Neural cell (in vitro differentiated cells): Measurements from ENCODE around the gene ECT2L. TPM values are rescaled to one million over a fixed set of nuclear protein-coding genes. Genes with fewer than 3 reads are reported as not detected.
A peak's percentile ranks its signal among the peaks of the same experiment; 100 is the strongest.

ENCODE experiments used
- H2AFZ ChIP-seq: fragments of 200-600, 300-800 bp; sonication (generic), shearing (Covaris generic); 2 replicates; pipeline ENCODE4 v1.6.0; 2014; ENCODE audit warnings: low read depth, mild to moderate bottlenecking, antibody characterized with exemption, low read length, moderate library complexity
- H3F3A ChIP-seq: fragments of 200-600 bp; shearing (Covaris generic); 2 replicates; pipeline ENCODE4 v1.6.1; 2016; ENCODE audit warnings: mild to moderate bottlenecking, moderate library complexity, mixed read lengths, antibody characterized with exemption, low read length; ENCODE audit not compliant: insufficient read depth, poor library complexity, severe bottlenecking
- H3K27ac ChIP-seq: fragments of 200-600, 300-800 bp; sonication (generic), shearing (Covaris generic); 2 replicates; pipeline ENCODE4 v1.5.1; 2014; ENCODE audit warnings: mild to moderate bottlenecking, low read length, moderate library complexity
- H3K27me3 ChIP-seq: fragments of 300-800, 200-600 bp; sonication (generic), shearing (Covaris generic); 2 replicates; pipeline ENCODE4 v1.6.0; 2014; ENCODE audit warnings: mild to moderate bottlenecking, low read depth, low read length, moderate library complexity; ENCODE audit not compliant: insufficient read depth
- H3K36me3 ChIP-seq: fragments of 300-800, 200-600 bp; sonication (generic), shearing (Covaris generic); 2 replicates; pipeline ENCODE4 v1.5.1; 2014; ENCODE audit warnings: mild to moderate bottlenecking, antibody characterized with exemption, low read length, moderate library complexity; ENCODE audit not compliant: insufficient read depth
- H3K4me2 ChIP-seq: fragments of 300-800, 200-600 bp; sonication (generic), shearing (Covaris generic); 2 replicates; pipeline ENCODE4 v1.6.0; 2014; ENCODE audit warnings: mild to moderate bottlenecking, low read length
- H3K4me3 ChIP-seq: fragments of 300-800, 200-600 bp; sonication (generic), shearing (Covaris generic); 2 replicates; pipeline ENCODE4 v1.5.1; 2014; ENCODE audit warnings: mild to moderate bottlenecking, low read length, moderate library complexity
- H3K79me2 ChIP-seq: fragments of 200-600 bp; shearing (Covaris generic); replicated peaks from 2 replicates; pipeline ENCODE4 v1.6.0; 2014; ENCODE audit warnings: mild to moderate bottlenecking, low read length, moderate library complexity; ENCODE audit not compliant: insufficient read depth
- H3K9ac ChIP-seq: fragments of 300-800, 200-600 bp; sonication (generic), shearing (Covaris generic); 2 replicates; pipeline ENCODE4 v1.6.1; 2016; ENCODE audit warnings: mild to moderate bottlenecking, low read length, mixed read lengths
- H3K9me2 ChIP-seq: fragments of 200-600 bp; shearing (Covaris generic); 2 replicates; pipeline ENCODE4 v1.6.1; 2016; ENCODE audit warnings: mild to moderate bottlenecking, low read length, mixed read lengths; ENCODE audit not compliant: insufficient read depth
- H3K9me3 ChIP-seq: fragments of 200-600, 300-800 bp; sonication (generic), shearing (Covaris generic); 2 replicates; pipeline ENCODE4 v1.6.1; 2016; ENCODE audit warnings: mild to moderate bottlenecking, mixed run types, low read length, moderate library complexity, mixed read lengths
- H4K20me1 ChIP-seq: fragments of 200-600 bp; shearing (Covaris generic); 2 replicates; pipeline ENCODE4 v1.6.1; 2016; ENCODE audit warnings: mild to moderate bottlenecking, mixed run types; ENCODE audit not compliant: insufficient read depth
- CTCF ChIP-seq: fragments of 450-650 bp; IDR thresholded peaks from 2 replicates; pipeline ENCODE4 v1.5.1; 2014; ENCODE audit warnings: antibody characterized with exemption, mild to moderate bottlenecking, moderate library complexity; ENCODE audit not compliant: poor library complexity, severe bottlenecking
- EP300 ChIP-seq: fragments of 450-650 bp; conservative IDR thresholded peaks from 2 replicates; pipeline ENCODE4 v1.6.1; 2014; ENCODE audit warnings: antibody characterized with exemption, mild to moderate bottlenecking, moderate library complexity; ENCODE audit not compliant: poor library complexity, severe bottlenecking
- EZH2 ChIP-seq: fragments of 200-600, 300-800 bp; shearing (Covaris generic), sonication (generic); IDR thresholded peaks from 2 replicates; pipeline ENCODE4 v1.6.1; 2014; ENCODE audit warnings: antibody characterized with exemption, low read length, borderline replicate concordance, mild to moderate bottlenecking; ENCODE audit not compliant: insufficient read depth, poor library complexity, severe bottlenecking
- MXI1 ChIP-seq: fragments of 450-650 bp; conservative IDR thresholded peaks from 2 replicates; pipeline ENCODE4 v1.6.1; 2014; ENCODE audit warnings: antibody characterized with exemption, mild to moderate bottlenecking; ENCODE audit not compliant: poor library complexity, severe bottlenecking
- POLR2AphosphoS5 ChIP-seq: IDR thresholded peaks from 2 replicates; pipeline ENCODE4 v1.6.1; 2012
- RAD21 ChIP-seq: fragments of 450-650 bp; conservative IDR thresholded peaks from 2 replicates; pipeline ENCODE4 v1.6.1; 2014; ENCODE audit warnings: antibody characterized with exemption, mild to moderate bottlenecking, moderate library complexity
- REST ChIP-seq: IDR thresholded peaks from 2 replicates; pipeline ENCODE4 v1.6.1; 2012; ENCODE audit warnings: borderline replicate concordance
- SMC3 ChIP-seq: fragments of 450-650 bp; conservative IDR thresholded peaks from 2 replicates; pipeline ENCODE4 v1.6.1; 2014; ENCODE audit warnings: antibody characterized with exemption, mild to moderate bottlenecking, moderate library complexity; ENCODE audit not compliant: poor library complexity
- TAF1 ChIP-seq: IDR thresholded peaks from 2 replicates; pipeline ENCODE4 v1.6.1; 2012; ENCODE audit warnings: low read depth
- polyA plus RNA-seq: library from polyadenylated mRNA; depleted of rRNA; stranded (reverse); fragments of >200 nt; gene quantifications from 2 replicates; pipeline ENCODE4 v1.2.3, GENCODE V29; 2014

ECT2L gene
- polyA plus RNA-seq, 1 donor from 2014 or later: not detected

- no peak overlapping the region for H2AFZ ChIP-seq
- H3K27ac ChIP-seq: no peak overlapping the region
- no peaks in the 10 kb centered on the region for H3F3A ChIP-seq
- no peak overlapping the region for H3K9ac ChIP-seq
- H3K9me3 ChIP-seq: no peaks in the 10 kb centered on the region
- H3K27me3 ChIP-seq: no peaks in the 10 kb centered on the region
- H4K20me1 ChIP-seq: no peaks in the 10 kb centered on the region
- no peaks in the 10 kb centered on the region for H3K79me2 ChIP-seq
- TF ChIP-seq SMC3 (peak; percentile 82), EP300 (no peak), RAD21 (peak; percentile 82), REST (no peak), TAF1 (no peak), CTCF (peak; percentile 77), EZH2 (no peak)
- H3K4me3 ChIP-seq: no peak overlapping the region
- H3K36me3 ChIP-seq: no peaks in the 10 kb centered on the region
- H3K4me2 ChIP-seq: no peak overlapping the region
- H3K9me2 ChIP-seq: no peaks in the 10 kb centered on the region
Observed at GRCh38 chr6:138815797-138816528, 20.1 kb downstream of the ECT2L start.

DNA sequence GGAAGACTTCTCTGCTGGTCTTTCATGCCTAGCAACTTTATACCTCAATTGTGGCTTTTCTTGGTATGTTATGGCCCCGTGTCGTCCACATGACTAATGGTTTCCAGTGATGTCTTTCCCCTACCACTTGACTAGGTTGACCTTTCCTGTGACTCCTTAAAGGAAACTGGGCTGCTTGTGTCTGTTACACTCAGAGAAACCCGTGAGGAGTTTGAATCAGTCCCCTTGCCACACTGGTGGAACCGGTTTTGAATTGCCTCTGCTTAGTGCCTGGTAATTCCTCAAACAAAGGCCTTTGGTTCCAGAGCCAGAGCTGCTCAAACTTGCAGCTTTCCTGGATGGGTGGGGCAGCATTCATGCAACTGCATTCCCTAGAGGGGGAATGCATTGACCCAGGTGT lies 21.9 kb downstream of the ECT2L start:
- Histone ChIP-seq H3K9me3 (no peaks in the 10 kb centered on the region), H3K79me2 (no peaks in the 10 kb centered on the region), H2AFZ (no peak overlapping the region), H3F3A (no peaks in the 10 kb centered on the region), H3K27me3 (no peaks in the 10 kb centered on the region), H3K4me2 (no peak overlapping the region), H3K27ac (no peak overlapping the region), H3K4me3 (no peak overlapping the region), H4K20me1 (no peaks in the 10 kb centered on the region), H3K9me2 (no peaks in the 10 kb centered on the region), H3K36me3 (no peaks in the 10 kb centered on the region), H3K9ac (no peak overlapping the region)
- TF ChIP-seq CTCF (no peak), MXI1 (no peak), REST (no peak), EZH2 (no peak), EP300 (no peak), RAD21 (no peak), SMC3 (no peak), POLR2AphosphoS5 (no peak), TAF1 (no peak)
